Upper lobe of right lung (tissue), 1 donor: Measurements from ENCODE around the gene PDIA4. TPM values are rescaled to one million over a fixed set of nuclear protein-coding genes. Genes with fewer than 3 reads are reported as not detected.

ENCODE experiments used
- ATAC-seq: fragments of 200-7000 bp; cut with Tn5 transposase; one replicate; pipeline ENCODE4 v1.9.1; 2020; ENCODE audit warnings: mild to moderate bottlenecking, moderate library complexity
- DNase-seq: peaks from one replicate; pipeline ENCODE4 v3.0.0-alpha.2; 2020
- H3K27ac ChIP-seq: fragments of 200-600 bp; one replicate; pipeline ENCODE4 v1.8.0; 2022
- H3K27me3 ChIP-seq: fragments of 200-600 bp; one replicate; pipeline ENCODE4 v1.8.0; 2022; ENCODE audit warnings: mild to moderate bottlenecking
- H3K36me3 ChIP-seq: fragments of 200-600 bp; one replicate; pipeline ENCODE4 v1.8.0; 2022
- H3K4me1 ChIP-seq: fragments of 200-600 bp; one replicate; pipeline ENCODE4 v1.8.0; 2022
- H3K4me3 ChIP-seq: fragments of 200-600 bp; one replicate; pipeline ENCODE4 v1.8.0; 2022; ENCODE audit warnings: mild to moderate bottlenecking
- H3K9me3 ChIP-seq: fragments of 200-600 bp; one replicate; pipeline ENCODE4 v1.8.0; 2022
- intact Hi-C: fragments of 100-400 bp; cut with DNase I; formaldehyde crosslinking; loops from one replicate; pipeline ENCODE4 v1.11.0; 2022
- total RNA-seq: library from RNA; stranded (reverse); fragmentation: NEBNext Ultra II Directional; extraction: Animal tissue kit (Norgen Biotek cat#: 25700); gene quantifications from one replicate; pipeline ENCODE4 v1.2.1, GENCODE V29; 2021
- TF ChIP-seq, protein P1 (sequence below): fragments of 200-600 bp; IDR thresholded peaks from one replicate; pipeline ENCODE4 v1.8.0; 2022; ENCODE audit warnings: antibody characterized with exemption
- donor health status: DM: no; HTN: yes; CAD: no; lungs with severe emphysema.

Gene PDIA4
- total RNA-seq, 1 donor from 2014 or later, result 117 TPM

- no peak overlapping the region for H3K27ac ChIP-seq
- H3K27me3 ChIP-seq, result peaks cover 11% of the 10 kb centered on the region
- intact Hi-C loops, result no loop called here
- DNase-seq, result no peak
- H3K4me1 ChIP-seq, result no peaks in the 10 kb centered on the region
- no peak for ATAC-seq
- H3K9me3 ChIP-seq, result no peaks in the 10 kb centered on the region
- no peak overlapping the region for H3K4me3 ChIP-seq
- TF ChIP-seq, protein P1, sequence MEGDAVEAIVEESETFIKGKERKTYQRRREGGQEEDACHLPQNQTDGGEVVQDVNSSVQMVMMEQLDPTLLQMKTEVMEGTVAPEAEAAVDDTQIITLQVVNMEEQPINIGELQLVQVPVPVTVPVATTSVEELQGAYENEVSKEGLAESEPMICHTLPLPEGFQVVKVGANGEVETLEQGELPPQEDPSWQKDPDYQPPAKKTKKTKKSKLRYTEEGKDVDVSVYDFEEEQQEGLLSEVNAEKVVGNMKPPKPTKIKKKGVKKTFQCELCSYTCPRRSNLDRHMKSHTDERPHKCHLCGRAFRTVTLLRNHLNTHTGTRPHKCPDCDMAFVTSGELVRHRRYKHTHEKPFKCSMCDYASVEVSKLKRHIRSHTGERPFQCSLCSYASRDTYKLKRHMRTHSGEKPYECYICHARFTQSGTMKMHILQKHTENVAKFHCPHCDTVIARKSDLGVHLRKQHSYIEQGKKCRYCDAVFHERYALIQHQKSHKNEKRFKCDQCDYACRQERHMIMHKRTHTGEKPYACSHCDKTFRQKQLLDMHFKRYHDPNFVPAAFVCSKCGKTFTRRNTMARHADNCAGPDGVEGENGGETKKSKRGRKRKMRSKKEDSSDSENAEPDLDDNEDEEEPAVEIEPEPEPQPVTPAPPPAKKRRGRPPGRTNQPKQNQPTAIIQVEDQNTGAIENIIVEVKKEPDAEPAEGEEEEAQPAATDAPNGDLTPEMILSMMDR, result no peak
- no peaks in the 10 kb centered on the region for H3K36me3 ChIP-seq
These were observed 55.0 kb downstream of the PDIA4 start for GRCh38 chr7:148973256-148973655.

DNA sequence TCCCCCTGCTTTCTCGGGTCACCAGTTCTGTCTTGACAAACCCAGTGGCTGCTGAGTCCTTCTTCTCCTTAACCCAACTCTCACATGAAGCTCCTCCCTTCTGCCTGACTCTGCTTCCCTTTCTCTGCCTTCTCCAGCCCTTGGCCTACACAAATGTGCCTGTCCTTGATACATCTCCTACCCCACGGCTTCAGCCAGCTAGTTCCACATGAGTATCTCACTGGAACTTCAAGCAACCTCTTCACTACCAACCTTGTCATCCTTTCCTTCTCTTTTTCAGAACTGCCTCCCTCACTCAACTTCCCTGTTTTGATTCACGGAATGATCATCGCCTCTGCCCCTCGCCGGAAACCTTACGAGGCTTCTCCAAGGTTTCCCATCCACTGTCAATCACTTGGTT lies 55.9 kb downstream of the PDIA4 start:
- intact Hi-C loops, result no loop called here
- TF ChIP-seq, protein P1, result no peak
- H3K27ac ChIP-seq, result no peak overlapping the region
- H3K9me3 ChIP-seq, result no peaks in the 10 kb centered on the region
- no peak overlapping the region for H3K4me3 ChIP-seq
- ATAC-seq, result peak; percentile 83
- peaks cover 3% of the 10 kb centered on the region for H3K27me3 ChIP-seq
- no peaks in the 10 kb centered on the region for H3K36me3 ChIP-seq
- no peak for DNase-seq
- no peaks in the 10 kb centered on the region for H3K4me1 ChIP-seq

DNA sequence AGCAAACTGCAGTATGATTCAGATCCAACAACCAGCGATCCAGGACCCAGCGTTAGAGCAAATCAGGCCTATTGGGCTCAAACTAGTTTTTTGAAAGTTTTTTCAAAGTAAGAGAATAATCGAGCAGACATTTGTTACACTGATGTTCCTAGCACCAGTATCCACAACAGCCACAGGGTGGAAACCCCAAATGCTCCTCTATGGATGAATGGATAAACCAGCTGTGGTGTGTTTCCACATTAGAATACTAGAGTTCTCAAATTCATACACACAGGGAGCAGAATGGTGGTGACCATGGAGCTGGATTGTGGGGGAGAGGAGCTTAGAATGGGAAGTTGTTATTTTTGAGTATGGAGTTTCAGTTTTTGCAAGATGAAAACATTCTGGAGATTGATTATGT lies 60.7 kb downstream of the PDIA4 start:
- TF ChIP-seq, protein P1, result no peak
- intact Hi-C loops, result loop anchor here (10.0 kb wide), 2 partner anchors 93 to 393 kb away; no protein-coding TSS in a partner anchor
- Histone ChIP-seq H3K4me3 (no peak overlapping the region), H3K36me3 (no peaks in the 10 kb centered on the region), H3K4me1 (peaks cover 4% of the 10 kb centered on the region), H3K9me3 (no peaks in the 10 kb centered on the region), H3K27me3 (no peaks in the 10 kb centered on the region), H3K27ac (no peak overlapping the region)
- no peak for DNase-seq
- ATAC-seq, result no peak

DNA sequence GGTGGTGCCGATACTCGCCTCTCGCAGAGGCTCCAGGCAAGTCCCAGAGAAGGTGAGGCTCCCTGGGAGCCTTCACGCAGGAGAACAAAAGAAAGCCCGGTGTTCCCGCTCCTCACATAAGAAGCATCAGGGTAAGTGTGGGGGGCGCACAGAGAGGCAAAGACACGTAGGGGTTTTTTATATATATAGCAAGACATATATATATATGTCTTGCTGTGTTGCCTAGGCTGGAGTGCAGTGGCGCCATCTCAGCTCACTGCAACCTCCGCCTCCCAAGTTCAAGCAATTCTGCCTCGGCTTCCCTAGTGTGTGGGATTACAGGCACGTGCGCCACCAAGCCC lies 61.3 kb downstream of the PDIA4 start:
- DNase-seq (no peak), ATAC-seq (no peak)
- intact Hi-C loops, result loop anchor here (10.0 kb wide), 2 partner anchors 92 to 392 kb away; no protein-coding TSS in a partner anchor
- TF ChIP-seq, protein P1, result no peak
- Histone ChIP-seq H3K4me1 (peaks cover 4% of the 10 kb centered on the region), H3K36me3 (no peaks in the 10 kb centered on the region), H3K4me3 (peak overlapping the region; percentile 44), H3K27me3 (no peaks in the 10 kb centered on the region), H3K9me3 (no peaks in the 10 kb centered on the region), H3K27ac (no peak overlapping the region)

- H3K27me3 ChIP-seq, result no peaks in the 10 kb centered on the region
- H3K27ac ChIP-seq, result no peak overlapping the region
- intact Hi-C loops, result loop anchor here (10.0 kb wide), 2 partner anchors 90 to 390 kb away; no protein-coding TSS in a partner anchor
- TF ChIP-seq, protein P1, result no peak
- ATAC-seq, result no peak
- no peaks in the 10 kb centered on the region for H3K9me3 ChIP-seq
- H3K4me1 ChIP-seq, result peaks cover 4% of the 10 kb centered on the region
- no peaks in the 10 kb centered on the region for H3K36me3 ChIP-seq
- DNase-seq, result no peak
- H3K4me3 ChIP-seq, result peak overlapping the region; percentile 65
These were observed 63.6 kb downstream of the PDIA4 start for GRCh38 chr7:148964483-148965267.
